PC-9 (cell line): ENCODE data around the gene ST7. TPM values are rescaled to one million over a fixed set of nuclear protein-coding genes. Genes with fewer than 3 reads are reported as not detected.

ENCODE experiments used
- BruUV-seq: library from RNA; stranded (reverse); fragments of 400-500 nt; replicated peaks from 2 replicates; lab custom pipeline; 2021; lab: Mats Ljungman, UMichigan
- CTCF ChIA-PET: fragments of 300-600 bp; sonication (Branson Sonifier 250); formaldehyde crosslinking; loops from one replicate; lab custom pipeline; 2022; ENCODE audit warnings: antibody characterized with exemption; lab: Charles Lee
- POLR2A ChIA-PET: fragments of 300-600 bp; sonication (Branson Sonifier 250); formaldehyde crosslinking; loops from one replicate; lab custom pipeline; 2022; ENCODE audit warnings: antibody characterized with exemption; ENCODE audit not compliant: unreplicated experiment; lab: Charles Lee
- DNase-seq, 2 experiments: peaks; one replicate each; pipeline versions ENCODE4 v3.0.0 to v3.0.0-alpha.2; 2015 to 2022; ENCODE audit warnings: mixed read lengths in 1 of 2
- H2AFZ ChIP-seq: fragments of 200-600 bp; sonication (generic); 2 replicates; pipeline ENCODE4 v1.8.1; 2017; ENCODE audit warnings: antibody characterized with exemption
- H3F3A ChIP-seq: fragments of 200-600 bp; sonication (generic); 2 replicates; pipeline ENCODE4 v1.8.1; 2017; ENCODE audit warnings: antibody characterized with exemption, mild to moderate bottlenecking, low read depth; ENCODE audit not compliant: insufficient read depth
- H3K27ac ChIP-seq: fragments of 200-600 bp; sonication (generic); 2 replicates; pipeline ENCODE4 v1.6.1; 2016; ENCODE audit warnings: mixed run types
- H3K27me3 ChIP-seq: fragments of 200-600 bp; sonication (generic); 2 replicates; pipeline ENCODE4 v1.6.1; 2016; ENCODE audit warnings: low read depth, mixed run types; ENCODE audit not compliant: insufficient read depth
- H3K36me3 ChIP-seq: fragments of 200-600 bp; sonication (generic); 2 replicates; pipeline ENCODE4 v1.6.1; 2016; ENCODE audit warnings: low read depth, mixed run types
- H3K4me1 ChIP-seq: fragments of 200-600 bp; sonication (generic); replicated peaks from 2 replicates; pipeline ENCODE4 v1.6.1; 2016; ENCODE audit warnings: mixed run types; ENCODE audit not compliant: insufficient read depth
- H3K4me2 ChIP-seq: fragments of 200-600 bp; sonication (generic); 2 replicates; pipeline ENCODE4 v1.6.1; 2017; ENCODE audit warnings: mixed run types
- H3K4me3 ChIP-seq: fragments of 200-600 bp; sonication (generic); 2 replicates; pipeline ENCODE4 v1.6.1; 2016; ENCODE audit warnings: mixed run types
- H3K79me2 ChIP-seq: fragments of 200-600 bp; sonication (generic); 2 replicates; pipeline ENCODE4 v1.6.1; 2017; ENCODE audit warnings: low read depth, mixed run types
- H3K9me2 ChIP-seq: fragments of 200-600 bp; sonication (generic); 2 replicates; pipeline ENCODE4 v1.8.1; 2017; ENCODE audit warnings: mild to moderate bottlenecking; ENCODE audit not compliant: insufficient read depth
- H3K9me3 ChIP-seq: fragments of 200-600 bp; sonication (generic); 2 replicates; pipeline ENCODE4 v1.8.1; 2016; ENCODE audit warnings: low read depth; ENCODE audit not compliant: insufficient read depth
- H4K20me1 ChIP-seq: fragments of 200-600 bp; sonication (generic); 2 replicates; pipeline ENCODE4 v1.8.1; 2017; ENCODE audit not compliant: insufficient read depth
- EZH2 ChIP-seq: fragments of 200-600 bp; sonication (generic); IDR thresholded peaks from 2 replicates; pipeline ENCODE4 v1.8.0; 2017; ENCODE audit warnings: antibody characterized with exemption, low read depth
- intact Hi-C: fragments of 100-400 bp; cut with micrococcal nuclease; formaldehyde crosslinking; loops from one replicate; pipeline ENCODE4 v1.10.0; 2022; ENCODE audit not compliant: unreplicated experiment
- total RNA-seq: library from RNA; stranded (reverse); gene quantifications from 2 replicates; pipeline ENCODE4 v1.2.3, GENCODE V29; 2021
- TF ChIP-seq, protein P1 (sequence below): fragments of 200-600 bp; sonication (generic); conservative IDR thresholded peaks from 2 replicates; pipeline ENCODE4 v1.6.1; 2017; ENCODE audit warnings: mixed run types, antibody characterized with exemption, mild to moderate bottlenecking, moderate library complexity

ST7 gene
- total RNA-seq, 1 experiment from 2014 or later: 25.8 TPM

DNA sequence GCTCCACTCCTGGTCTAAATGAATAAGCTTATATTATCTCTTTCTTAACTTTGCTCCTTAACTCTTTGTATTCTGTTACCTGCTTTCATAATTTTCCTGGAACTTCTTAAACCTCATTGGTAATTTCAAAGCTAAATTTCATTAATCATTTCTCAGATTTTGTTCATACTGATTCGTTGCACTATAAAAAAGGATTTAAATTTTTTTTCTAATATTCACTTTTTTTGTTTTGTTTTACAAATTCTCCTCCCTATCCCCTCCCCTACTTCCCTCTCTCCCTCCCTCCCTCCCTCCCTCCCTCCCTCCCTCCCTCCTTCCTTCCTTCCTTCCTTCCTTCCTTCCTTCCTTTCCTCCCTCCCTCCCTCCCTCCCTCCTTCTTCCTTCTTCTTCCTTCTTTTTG lies 14.7 kb downstream of the ST7 start:
- intact Hi-C loops: no loop called here
- H3K79me2 ChIP-seq: peaks cover 66% of the 10 kb centered on the region
- CTCF ChIA-PET: no interaction called here
- no peaks in the 10 kb centered on the region for H3K36me3 ChIP-seq
- DNase-seq: no peak
- H3K9me2 ChIP-seq: no peaks in the 10 kb centered on the region
- no peaks in the 10 kb centered on the region for H4K20me1 ChIP-seq
- POLR2A ChIA-PET: no interaction called here
- H3F3A ChIP-seq: no peaks in the 10 kb centered on the region
- no TSS peak for BruUV-seq
- no peaks in the 10 kb centered on the region for H3K9me3 ChIP-seq
- no peak overlapping the region for H3K4me3 ChIP-seq
- H2AFZ ChIP-seq: no peak overlapping the region
- H3K4me1 ChIP-seq: peaks cover 28% of the 10 kb centered on the region
- H3K27ac ChIP-seq: no peak overlapping the region
- TF ChIP-seq, protein P1, sequence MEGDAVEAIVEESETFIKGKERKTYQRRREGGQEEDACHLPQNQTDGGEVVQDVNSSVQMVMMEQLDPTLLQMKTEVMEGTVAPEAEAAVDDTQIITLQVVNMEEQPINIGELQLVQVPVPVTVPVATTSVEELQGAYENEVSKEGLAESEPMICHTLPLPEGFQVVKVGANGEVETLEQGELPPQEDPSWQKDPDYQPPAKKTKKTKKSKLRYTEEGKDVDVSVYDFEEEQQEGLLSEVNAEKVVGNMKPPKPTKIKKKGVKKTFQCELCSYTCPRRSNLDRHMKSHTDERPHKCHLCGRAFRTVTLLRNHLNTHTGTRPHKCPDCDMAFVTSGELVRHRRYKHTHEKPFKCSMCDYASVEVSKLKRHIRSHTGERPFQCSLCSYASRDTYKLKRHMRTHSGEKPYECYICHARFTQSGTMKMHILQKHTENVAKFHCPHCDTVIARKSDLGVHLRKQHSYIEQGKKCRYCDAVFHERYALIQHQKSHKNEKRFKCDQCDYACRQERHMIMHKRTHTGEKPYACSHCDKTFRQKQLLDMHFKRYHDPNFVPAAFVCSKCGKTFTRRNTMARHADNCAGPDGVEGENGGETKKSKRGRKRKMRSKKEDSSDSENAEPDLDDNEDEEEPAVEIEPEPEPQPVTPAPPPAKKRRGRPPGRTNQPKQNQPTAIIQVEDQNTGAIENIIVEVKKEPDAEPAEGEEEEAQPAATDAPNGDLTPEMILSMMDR: no peak
- TF ChIP-seq EZH2: no peak
- no peaks in the 10 kb centered on the region for H3K27me3 ChIP-seq
- H3K4me2 ChIP-seq: no peak overlapping the region

DNA sequence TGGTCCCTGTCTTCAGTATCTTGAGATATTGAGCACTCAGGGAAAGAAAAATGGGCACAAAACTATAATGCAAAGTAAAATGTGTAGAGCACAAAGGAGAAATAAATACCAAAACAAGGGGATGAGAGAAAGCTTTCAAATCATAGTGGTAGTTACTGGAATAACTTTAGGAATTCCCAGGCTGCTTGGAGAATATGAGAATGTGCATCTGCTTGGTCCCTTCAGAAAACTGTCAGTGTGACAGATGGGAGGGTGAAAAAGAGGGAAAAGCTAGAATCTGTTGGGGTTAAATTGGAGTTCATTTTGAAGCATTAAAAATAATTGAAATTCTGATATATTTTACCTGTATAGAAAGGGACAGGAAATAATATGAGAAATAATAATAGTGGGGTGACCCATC lies 15.3 kb downstream of the ST7 start:
- Histone ChIP-seq H3K9me2 (no peaks in the 10 kb centered on the region), H3K4me1 (peaks cover 28% of the 10 kb centered on the region), H3F3A (no peaks in the 10 kb centered on the region), H3K4me3 (no peak overlapping the region), H3K27me3 (no peaks in the 10 kb centered on the region), H3K4me2 (no peak overlapping the region), H3K79me2 (peaks cover 59% of the 10 kb centered on the region), H3K27ac (no peak overlapping the region), H3K36me3 (no peaks in the 10 kb centered on the region), H4K20me1 (no peaks in the 10 kb centered on the region), H3K9me3 (no peaks in the 10 kb centered on the region), H2AFZ (no peak overlapping the region)
- intact Hi-C loops: no loop called here
- TF ChIP-seq, protein P1: no peak
- no peak for TF ChIP-seq EZH2
- BruUV-seq: no TSS peak
- DNase-seq: no peak
- POLR2A ChIA-PET: no interaction called here
- CTCF ChIA-PET: no interaction called here

DNA sequence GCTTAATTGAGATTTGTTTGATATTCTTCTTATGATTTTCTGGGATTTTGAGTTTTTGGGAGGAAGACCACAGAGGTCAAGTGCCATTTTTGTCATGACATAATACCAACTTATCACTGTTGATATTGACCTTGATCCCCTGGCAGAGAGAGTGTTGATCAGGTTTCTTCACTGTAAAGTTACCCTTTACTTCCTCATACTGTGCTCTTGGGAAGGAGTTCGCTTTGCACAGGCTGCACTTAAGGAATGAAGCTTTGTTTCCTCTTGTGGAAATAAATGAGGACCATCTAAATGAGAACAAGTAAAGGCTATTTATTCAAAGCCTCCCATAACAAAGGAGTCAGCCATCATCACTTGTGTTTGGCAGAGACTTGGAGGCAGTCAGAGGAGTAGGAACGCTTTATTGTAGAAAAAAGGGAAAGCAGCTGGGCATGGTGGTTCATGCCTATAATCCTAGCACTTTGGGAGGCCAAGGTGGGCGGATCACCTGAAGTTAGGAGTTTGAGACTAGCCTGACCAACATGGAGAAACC lies 16.1 kb downstream of the ST7 start:
- CTCF ChIA-PET: interaction anchor here (0.6 kb wide), 1 partner anchor 11 kb away, joined by 6 read pairs; no protein-coding TSS in a partner anchor
- Histone ChIP-seq H3F3A (no peaks in the 10 kb centered on the region), H3K27me3 (no peaks in the 10 kb centered on the region)

More for the DNA sequence above, 16.1 kb downstream of the ST7 start:
- H3K36me3 ChIP-seq: no peaks in the 10 kb centered on the region
- POLR2A ChIA-PET: no interaction called here
- BruUV-seq: no TSS peak
- TF ChIP-seq, protein P1: no peak
- TF ChIP-seq EZH2: no peak
- peaks cover 51% of the 10 kb centered on the region for H3K79me2 ChIP-seq
- H3K9me3 ChIP-seq: no peaks in the 10 kb centered on the region
- H3K9me2 ChIP-seq: no peaks in the 10 kb centered on the region
- no peak overlapping the region for H3K4me2 ChIP-seq
- intact Hi-C loops: no loop called here
- no peak for DNase-seq
- H3K27ac ChIP-seq: no peak overlapping the region
- H4K20me1 ChIP-seq: no peaks in the 10 kb centered on the region
- peaks cover 28% of the 10 kb centered on the region for H3K4me1 ChIP-seq
- H3K4me3 ChIP-seq: no peak overlapping the region
- no peak overlapping the region for H2AFZ ChIP-seq
